Neural cell (in vitro differentiated cells): ENCODE measurements around the gene HSBP1L1.

ENCODE experiments used
- CTCF ChIP-seq: fragments of 450-650 bp; IDR thresholded peaks from 2 replicates; pipeline ENCODE4 v1.5.1; 2014; ENCODE audit warnings: antibody characterized with exemption, mild to moderate bottlenecking, moderate library complexity; ENCODE audit not compliant: poor library complexity, severe bottlenecking
- EP300 ChIP-seq: fragments of 450-650 bp; conservative IDR thresholded peaks from 2 replicates; pipeline ENCODE4 v1.6.1; 2014; ENCODE audit warnings: antibody characterized with exemption, mild to moderate bottlenecking, moderate library complexity; ENCODE audit not compliant: poor library complexity, severe bottlenecking
- EZH2 ChIP-seq: fragments of 200-600, 300-800 bp; shearing (Covaris generic), sonication (generic); IDR thresholded peaks from 2 replicates; pipeline ENCODE4 v1.6.1; 2014; ENCODE audit warnings: antibody characterized with exemption, low read length, borderline replicate concordance, mild to moderate bottlenecking; ENCODE audit not compliant: insufficient read depth, poor library complexity, severe bottlenecking
- POLR2AphosphoS5 ChIP-seq: IDR thresholded peaks from 2 replicates; pipeline ENCODE4 v1.6.1; 2012
- RAD21 ChIP-seq: fragments of 450-650 bp; conservative IDR thresholded peaks from 2 replicates; pipeline ENCODE4 v1.6.1; 2014; ENCODE audit warnings: antibody characterized with exemption, mild to moderate bottlenecking, moderate library complexity
- SMC3 ChIP-seq: fragments of 450-650 bp; conservative IDR thresholded peaks from 2 replicates; pipeline ENCODE4 v1.6.1; 2014; ENCODE audit warnings: antibody characterized with exemption, mild to moderate bottlenecking, moderate library complexity; ENCODE audit not compliant: poor library complexity
- TAF1 ChIP-seq: IDR thresholded peaks from 2 replicates; pipeline ENCODE4 v1.6.1; 2012; ENCODE audit warnings: low read depth

GRCh38 chr18:79952996-79953559 lies 11.4 kb upstream of the HSBP1L1 start:
- TF ChIP-seq CTCF (no peak), EP300 (no peak), SMC3 (no peak), RAD21 (no peak), TAF1 (no peak), POLR2AphosphoS5 (no peak), EZH2 (no peak)
